Neural cell (in vitro differentiated cells): ENCODE data around the gene EXOC6B.

ENCODE experiments used
- TAF1 ChIP-seq: IDR thresholded peaks from 2 replicates; pipeline ENCODE4 v1.6.1; 2012; ENCODE audit warnings: low read depth
- TF ChIP-seq, protein P1 (sequence below): fragments of 450-650 bp; IDR thresholded peaks from 2 replicates; pipeline ENCODE4 v1.5.1; 2014; ENCODE audit warnings: antibody characterized with exemption, mild to moderate bottlenecking, moderate library complexity; ENCODE audit not compliant: poor library complexity, severe bottlenecking

DNA sequence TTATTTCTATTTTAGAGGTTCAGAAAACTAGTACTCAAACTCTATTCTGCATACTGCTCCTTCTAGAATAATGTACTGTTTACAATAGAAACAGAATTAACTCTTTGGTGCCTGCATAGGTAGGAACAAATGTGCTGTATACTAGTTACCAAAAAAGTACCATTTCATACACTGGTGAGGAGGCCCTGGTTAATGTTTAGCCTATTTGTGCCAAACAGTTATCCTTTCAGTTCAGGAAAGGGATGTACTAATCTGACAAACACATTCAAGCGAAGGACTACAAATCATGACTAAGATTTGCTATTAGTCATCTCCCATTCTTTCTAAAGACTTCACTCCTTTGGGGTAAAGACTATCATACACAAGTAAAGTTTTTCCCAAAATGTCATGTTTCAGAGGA lies 47.4 kb downstream of the EXOC6B start:
- TF ChIP-seq, protein P1, sequence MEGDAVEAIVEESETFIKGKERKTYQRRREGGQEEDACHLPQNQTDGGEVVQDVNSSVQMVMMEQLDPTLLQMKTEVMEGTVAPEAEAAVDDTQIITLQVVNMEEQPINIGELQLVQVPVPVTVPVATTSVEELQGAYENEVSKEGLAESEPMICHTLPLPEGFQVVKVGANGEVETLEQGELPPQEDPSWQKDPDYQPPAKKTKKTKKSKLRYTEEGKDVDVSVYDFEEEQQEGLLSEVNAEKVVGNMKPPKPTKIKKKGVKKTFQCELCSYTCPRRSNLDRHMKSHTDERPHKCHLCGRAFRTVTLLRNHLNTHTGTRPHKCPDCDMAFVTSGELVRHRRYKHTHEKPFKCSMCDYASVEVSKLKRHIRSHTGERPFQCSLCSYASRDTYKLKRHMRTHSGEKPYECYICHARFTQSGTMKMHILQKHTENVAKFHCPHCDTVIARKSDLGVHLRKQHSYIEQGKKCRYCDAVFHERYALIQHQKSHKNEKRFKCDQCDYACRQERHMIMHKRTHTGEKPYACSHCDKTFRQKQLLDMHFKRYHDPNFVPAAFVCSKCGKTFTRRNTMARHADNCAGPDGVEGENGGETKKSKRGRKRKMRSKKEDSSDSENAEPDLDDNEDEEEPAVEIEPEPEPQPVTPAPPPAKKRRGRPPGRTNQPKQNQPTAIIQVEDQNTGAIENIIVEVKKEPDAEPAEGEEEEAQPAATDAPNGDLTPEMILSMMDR: no peak
- TF ChIP-seq TAF1: no peak
